ENCODE measurements around the gene KBTBD12. TPM values are rescaled to one million over a fixed set of nuclear protein-coding genes. Genes with fewer than 3 reads are reported as not detected.
A peak's percentile ranks its signal among the peaks of the same experiment; 100 is the strongest.

The KBTBD12 gene
- total and polyA plus RNA-seq, 2 of the 13 experiments (the other 11 are each of a cell fraction or from before 2014, with no cell fraction given): not detected

DNA sequence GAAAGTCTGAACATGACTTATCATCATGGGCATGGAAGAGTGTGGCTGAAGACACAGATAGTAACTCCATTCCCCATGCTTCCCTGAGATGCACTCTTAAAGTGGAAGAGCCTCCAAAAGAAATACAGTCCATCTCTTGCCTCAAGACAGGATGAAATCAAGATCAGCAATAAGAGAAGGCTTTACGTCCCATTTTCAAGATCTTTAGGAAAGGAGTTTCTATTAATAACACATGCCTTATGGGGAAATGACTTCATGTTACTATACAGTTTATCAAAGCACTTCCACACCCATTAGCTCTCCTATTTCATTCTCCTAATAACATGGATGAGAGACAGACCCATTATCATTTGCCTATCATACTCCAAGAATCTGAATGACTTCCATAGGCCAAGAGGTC, 6.1 kb upstream of the KBTBD12 start (continued):
- TF ChIP-seq ZNF180 (CRISPR knock-in tag; IDR thresholded peaks at IDR 0.05; ENCODE audit: borderline replicate concordance, low read depth): no peak
- TF ChIP-seq ZNF260 (CRISPR knock-in tag; IDR thresholded peaks at IDR 0.05; ENCODE audit: borderline replicate concordance, low read depth): no peak
- TF ChIP-seq, protein P1, sequence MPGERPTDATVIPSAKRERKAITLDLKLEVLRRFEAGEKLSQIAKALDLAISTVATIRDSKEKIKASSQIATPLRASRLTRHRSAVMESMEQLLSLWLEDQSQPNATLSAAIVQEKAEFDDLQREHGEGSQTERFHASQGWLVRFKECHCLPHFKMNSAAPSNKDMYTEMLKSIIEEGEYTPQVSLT (CRISPR knock-in tag; IDR thresholded peaks at IDR 0.05; ENCODE audit: borderline replicate concordance, low read depth): no peak
- no peak for TF ChIP-seq MAZ (IDR thresholded peaks at IDR 0.05; ENCODE audit: borderline replicate concordance, low read depth, low read length)
- TF ChIP-seq MAZ (CRISPR knock-in tag; IDR thresholded peaks at IDR 0.05; ENCODE audit: low read depth): no peak
- no peak for TF ChIP-seq TP53 (CRISPR knock-in tag; conservative IDR thresholded peaks at IDR 0.05)

DNA sequence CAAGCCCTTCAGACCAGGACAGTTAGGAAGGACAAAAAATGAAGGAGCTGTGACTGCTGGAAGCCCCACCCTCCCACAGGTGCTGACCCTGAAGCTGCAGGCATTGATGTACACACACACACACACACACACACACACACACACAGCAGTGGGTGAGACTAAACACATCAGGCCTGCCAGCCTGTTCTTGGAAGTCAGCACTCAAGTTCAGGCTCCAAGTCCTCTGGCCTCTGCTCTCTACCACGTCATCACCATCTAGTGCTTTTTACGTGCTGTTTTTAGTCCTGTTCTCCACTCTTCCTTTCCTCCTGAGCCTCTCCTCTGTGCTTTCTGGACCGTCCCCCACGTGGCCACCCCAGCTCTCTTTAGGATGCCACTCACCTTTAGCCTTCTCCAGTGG, 5.4 kb upstream of the KBTBD12 start:
- Histone ChIP-seq H3K4me3 (replicated peaks in 1 of 3; ENCODE audit: insufficient read depth in 1 of 3, low read depth in 2 of 3, low read length in 3 of 3) (no peak overlapping the region), H2AFZ (ENCODE audit: low read length) (no peak overlapping the region), H3K9me3 (ENCODE audit: low read length) (no peaks in the 10 kb centered on the region), H3K4me1 (ENCODE audit: insufficient read depth, low read length) (no peaks in the 10 kb centered on the region), H3K27ac (ENCODE audit: extremely low read length, insufficient read depth, low read length) (no peak overlapping the region), H3K4me2 (ENCODE audit: low read depth, low read length) (no peak overlapping the region), H3K9ac (ENCODE audit: insufficient read depth, low read depth, low read length) (no peak overlapping the region), H3K79me2 (ENCODE audit: insufficient read depth, low read length) (no peaks in the 10 kb centered on the region), H3K36me3 (replicated peaks in 1 of 2; ENCODE audit: control insufficient read depth in 1 of 2, insufficient read depth in 2 of 2, low read length in 2 of 2) (no peaks in the 10 kb centered on the region), H4K20me1 (ENCODE audit: insufficient read depth, low read length) (no peaks in the 10 kb centered on the region), H3K27me3 (ENCODE audit: control insufficient read depth in 1 of 2, insufficient read depth in 2 of 2, low read length in 2 of 2) (no peaks in the 10 kb centered on the region; a peak in 2 of 5 replicates)
- DNase-seq (ENCODE audit: low spot score): no peak
- no TSS peak for BruUV-seq (replicated peaks)
- POLR2A ChIA-PET: no interaction called here
- 0% methylated on average over 4 of the region's 4 CpGs for WGBS (ENCODE audit: low lambda C conversion rate)
- no peak for FAIRE-seq
- intact Hi-C loops (cut with micrococcal nuclease; ENCODE audit: unreplicated experiment): no loop called here
- CTCF ChIA-PET (ENCODE audit: low intra/inter-chr PET ratio, low total read pairs): no interaction called here
- ATAC-seq: no peak
- in situ Hi-C loops (cut with HindIII; ENCODE audit: extremely low pct_ligation_motif_present, low pct_unique_long_range_greater_than_20kb): no loop called here
- TF ChIP-seq CREB1 (IDR thresholded peaks at IDR 0.05) (peak; percentile 58; the same call in 1 of the 2 replicates), CREB1 (CRISPR knock-in tag; IDR thresholded peaks at IDR 0.05) (no peak), ZNF451 (CRISPR knock-in tag; IDR thresholded peaks at IDR 0.05) (no peak)

All from HepG2 (cell line).